Measurements from ENCODE around the gene RBM10.

DNA sequence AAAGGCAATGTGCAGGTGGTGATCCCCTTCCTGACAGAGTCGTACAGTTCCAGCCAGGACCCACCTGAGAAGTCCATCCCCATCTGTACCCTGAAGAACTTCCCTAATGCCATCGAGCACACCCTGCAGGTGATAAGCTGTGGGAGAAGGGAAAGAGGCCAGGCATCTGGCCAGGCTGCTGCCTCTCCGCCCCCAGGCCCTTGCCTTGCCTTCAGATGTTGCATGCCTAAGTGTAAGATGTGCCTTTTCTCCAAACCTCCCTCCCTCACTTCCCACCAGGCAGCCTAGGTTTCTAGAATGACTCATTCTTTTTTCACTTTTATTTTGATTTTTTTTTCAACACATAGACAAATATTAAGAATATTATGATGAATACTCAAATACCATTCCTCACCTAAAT is 61.3 kb downstream of the RBM10 start:
- TF ChIP-seq, protein P1, sequence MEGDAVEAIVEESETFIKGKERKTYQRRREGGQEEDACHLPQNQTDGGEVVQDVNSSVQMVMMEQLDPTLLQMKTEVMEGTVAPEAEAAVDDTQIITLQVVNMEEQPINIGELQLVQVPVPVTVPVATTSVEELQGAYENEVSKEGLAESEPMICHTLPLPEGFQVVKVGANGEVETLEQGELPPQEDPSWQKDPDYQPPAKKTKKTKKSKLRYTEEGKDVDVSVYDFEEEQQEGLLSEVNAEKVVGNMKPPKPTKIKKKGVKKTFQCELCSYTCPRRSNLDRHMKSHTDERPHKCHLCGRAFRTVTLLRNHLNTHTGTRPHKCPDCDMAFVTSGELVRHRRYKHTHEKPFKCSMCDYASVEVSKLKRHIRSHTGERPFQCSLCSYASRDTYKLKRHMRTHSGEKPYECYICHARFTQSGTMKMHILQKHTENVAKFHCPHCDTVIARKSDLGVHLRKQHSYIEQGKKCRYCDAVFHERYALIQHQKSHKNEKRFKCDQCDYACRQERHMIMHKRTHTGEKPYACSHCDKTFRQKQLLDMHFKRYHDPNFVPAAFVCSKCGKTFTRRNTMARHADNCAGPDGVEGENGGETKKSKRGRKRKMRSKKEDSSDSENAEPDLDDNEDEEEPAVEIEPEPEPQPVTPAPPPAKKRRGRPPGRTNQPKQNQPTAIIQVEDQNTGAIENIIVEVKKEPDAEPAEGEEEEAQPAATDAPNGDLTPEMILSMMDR (IDR thresholded peaks at IDR 0.05): no peak
- no peak for TF ChIP-seq POLR2A (IDR thresholded peaks at IDR 0.05)

Measured in testis (tissue), 2 donors.